ENCODE measurements around the gene USP12.

Gene USP12

DNA sequence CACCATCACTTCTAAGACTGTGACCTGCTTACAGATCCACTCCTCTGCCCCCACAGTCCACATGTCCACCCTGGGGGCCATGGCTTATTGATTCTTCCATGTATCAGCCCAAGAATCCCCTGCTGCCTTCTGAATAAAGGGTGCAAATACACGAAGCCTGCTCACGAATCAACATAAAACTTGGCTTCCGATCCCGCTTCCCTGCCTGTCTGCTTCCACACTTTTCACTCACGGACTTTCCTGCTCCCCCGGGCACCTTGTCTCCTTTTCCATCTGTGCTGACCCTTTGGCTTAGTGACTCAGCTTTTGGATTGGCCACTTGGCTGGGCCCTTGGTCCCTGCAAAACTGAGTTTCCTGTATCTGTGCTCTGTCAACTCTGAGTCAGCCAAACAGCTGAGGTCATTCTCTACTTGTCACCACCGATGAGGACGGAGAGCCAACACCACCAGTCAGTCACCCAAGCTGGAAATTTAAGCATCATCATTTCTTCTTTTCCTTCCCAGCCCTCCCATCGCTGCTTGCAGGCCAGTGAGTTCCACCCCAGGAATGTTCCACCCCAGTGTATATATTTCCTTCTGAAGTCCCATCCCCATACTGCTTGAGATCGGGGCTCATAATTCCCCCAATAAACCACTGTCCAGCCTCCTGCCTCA is 11.4 kb upstream of the USP12 start:
- no peak for DNase-seq

DNA sequence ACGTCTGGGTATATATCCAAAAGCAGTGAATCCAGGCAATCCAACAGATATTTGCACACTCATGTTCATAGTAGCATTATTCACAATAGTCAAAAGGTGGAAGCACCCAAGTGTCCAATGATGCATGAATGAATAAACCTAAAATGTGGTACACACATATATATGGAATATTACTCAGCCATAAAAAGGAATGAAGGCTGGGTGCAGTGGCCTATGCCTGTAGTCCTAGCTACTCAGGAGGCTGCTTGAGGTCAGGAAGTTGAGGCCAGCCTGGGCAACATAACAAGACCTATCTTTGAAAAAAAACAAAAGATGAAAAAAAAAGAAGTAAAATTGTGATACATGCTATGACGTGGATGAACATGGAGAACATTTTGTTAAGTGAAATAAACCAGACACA is 10.4 kb upstream of the USP12 start:
- DNase-seq: no peak

DNA sequence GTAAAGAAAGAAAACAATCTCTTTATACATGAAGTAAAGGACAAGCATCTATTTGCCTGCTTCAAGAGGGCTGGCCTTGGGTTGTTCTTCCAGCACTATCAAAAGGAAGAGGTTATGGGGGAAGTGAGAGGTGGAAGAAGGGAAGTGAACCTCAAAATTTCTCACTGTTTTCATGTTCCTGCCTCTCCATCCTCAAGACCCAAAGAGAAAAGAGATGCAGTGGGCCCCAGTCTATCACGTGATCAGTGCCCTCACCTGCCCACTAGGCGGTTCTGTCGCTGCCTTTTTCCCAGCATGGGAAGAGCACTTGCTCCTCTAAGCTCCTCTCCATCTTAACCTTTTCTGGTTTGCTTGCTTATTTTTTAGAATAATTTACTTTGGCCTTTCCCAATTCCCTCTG is 6.2 kb upstream of the USP12 start:
- no peak for DNase-seq

DNA sequence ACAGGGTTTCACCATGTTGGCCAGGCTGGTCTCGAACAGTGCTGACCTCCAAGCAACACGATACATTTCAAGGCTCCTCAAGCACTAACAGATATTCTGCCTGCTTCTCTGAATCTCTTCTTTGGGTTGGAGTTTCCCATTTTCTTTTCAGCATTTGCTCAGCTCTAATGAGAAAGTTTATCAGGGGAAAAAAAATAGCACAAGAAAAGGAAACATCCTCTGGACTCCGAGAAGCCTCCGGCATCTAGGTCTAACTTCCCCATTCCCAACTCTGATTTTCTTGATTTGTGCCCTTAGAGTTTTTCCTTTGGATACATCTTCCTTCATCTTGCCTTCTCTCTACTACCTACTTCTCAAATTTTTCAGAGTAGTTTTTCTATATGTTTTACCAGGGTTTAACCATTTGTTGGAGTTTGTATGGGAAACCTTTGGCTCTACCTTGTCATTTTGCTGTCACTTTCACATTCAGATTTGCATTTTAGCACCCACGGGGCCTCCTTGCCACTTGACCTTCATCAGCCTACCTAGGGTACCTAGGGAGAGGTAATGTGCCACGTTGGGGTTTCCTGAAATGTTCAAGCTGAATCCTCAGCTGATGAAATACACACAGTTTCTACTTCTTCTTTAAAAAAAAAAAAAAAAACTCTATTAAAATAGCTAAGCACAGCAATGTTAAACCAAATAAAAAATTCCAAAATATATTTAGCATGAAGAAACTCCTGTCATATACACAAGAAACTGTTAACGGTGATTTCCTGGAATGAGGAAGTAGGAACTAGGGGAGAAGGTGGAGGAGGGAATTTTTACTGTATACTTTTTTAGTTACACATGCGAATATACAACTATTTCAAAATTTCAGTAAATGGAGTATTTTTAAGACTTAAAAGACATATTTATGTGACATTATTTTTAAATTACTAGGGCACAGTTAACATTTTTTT is 5.1 kb upstream of the USP12 start:
- no peak for DNase-seq

DNA sequence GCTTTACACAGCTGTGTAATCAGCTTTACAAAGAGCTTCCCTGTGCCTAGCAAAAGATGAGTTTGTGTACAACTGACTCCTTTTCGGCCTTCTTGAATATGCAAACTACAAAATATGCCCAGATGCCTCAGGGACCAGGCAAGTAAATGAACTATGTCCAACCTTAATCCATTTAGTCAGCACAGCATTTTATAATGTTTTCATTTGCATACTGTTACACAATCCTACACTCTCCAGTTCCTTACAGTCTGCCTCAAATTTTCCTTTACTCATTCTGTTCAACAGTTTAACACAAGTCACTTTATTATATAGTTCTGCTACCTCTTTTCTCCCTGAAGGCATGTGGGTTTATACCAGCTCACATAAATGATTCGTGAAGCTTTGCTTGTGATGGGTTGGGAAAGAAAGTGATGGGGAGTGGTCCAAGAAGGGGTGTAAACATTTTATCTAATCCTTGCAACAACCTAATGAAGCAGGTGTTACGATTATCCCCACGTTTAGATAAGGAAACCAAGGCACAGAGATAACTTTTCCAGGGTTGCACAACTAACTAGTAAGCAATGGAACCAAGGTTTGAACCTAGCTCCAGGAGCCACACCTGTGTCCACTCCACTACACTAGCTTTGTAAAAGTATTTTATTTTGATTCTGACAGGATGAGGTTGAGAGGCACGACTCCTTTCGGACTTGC is 3.3 kb upstream of the USP12 start:
- DNase-seq: no peak

DNA sequence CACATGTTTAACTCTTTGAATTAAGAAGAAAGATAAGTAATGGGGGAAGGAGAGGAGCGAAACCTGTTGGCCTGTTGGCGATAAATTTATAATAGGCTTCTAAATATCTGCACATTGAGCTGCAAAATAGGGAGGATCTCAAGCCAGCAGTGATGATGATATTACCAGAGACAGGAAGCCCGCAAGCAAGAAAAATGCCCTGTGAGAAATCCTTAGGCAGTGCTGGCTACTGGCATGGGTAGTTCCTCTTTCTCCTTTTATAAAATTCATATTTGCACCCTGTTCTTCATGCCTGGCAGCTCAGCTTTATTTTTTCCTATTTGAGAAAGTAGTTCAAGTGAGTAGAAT is 858 bp upstream of the USP12 start:
- DNase-seq: no peak

DNA sequence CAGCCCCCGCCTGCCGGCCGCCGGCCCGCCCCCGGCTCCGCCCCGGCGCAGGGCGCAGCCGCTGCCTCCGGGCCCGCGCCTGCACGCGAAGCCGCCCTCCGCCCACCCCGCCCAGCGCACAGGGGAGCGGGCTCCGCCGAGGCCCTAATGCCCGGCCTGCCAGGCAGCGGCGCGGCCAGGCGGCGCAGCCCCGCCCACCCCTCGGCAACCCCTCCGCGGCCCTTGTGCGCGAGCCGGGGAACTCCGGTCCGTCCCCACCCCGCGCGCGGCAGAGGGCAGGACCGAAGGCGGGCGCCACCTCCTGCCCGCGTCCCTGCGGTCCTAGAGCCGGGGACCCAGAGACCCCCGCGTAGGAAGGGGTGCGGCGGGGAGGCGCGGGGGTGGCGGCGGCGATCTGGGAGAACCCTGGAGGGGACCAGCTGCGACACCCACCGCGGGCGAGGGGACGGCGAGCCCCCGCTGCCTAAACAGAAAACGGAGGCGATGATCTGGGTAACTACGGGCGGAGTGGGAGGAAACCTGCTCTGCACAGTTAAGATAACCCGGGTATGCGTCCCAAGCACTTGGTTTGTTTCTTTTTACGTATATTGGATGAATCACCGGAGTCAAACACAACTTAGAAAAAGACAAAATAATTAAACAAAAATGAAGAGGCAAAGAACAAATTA is 350 bp upstream of the USP12 start:
- peak; percentile 49 to 92 for DNase-seq

DNA sequence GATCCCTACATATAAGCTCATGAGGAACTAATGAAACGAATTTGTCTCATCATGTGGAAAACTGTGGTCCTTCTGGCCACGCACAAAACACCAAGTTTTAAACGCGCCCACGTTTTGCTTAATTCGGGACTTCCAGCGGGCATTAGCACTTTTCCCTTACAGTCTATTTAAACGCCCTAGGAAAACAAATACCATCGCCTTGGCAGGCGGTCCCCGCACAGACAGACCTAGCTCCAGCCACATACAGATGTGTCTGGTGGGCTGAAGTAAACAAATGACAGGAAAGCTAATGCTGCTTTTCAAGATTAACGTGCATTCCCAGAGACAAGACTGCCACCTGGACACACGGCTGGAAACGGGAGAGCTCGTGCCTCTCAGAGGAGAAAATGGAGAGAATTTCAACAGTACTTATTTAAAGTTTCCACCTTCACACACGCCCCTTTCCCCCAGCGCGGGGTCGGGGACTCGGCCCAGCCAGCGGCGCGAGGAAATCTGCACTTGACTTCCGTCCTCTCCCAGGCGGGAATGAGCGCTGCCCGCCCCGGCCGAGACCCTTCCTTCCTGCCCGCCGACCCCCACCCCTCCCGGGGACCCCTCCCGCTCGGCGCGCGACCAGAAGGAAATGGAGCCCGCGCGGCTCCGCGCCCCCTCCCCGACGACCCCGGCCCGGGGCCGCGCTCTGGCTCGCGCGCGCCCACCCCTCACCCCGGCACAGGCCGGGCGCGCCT is 931 bp downstream of the USP12 start:
- peak in 1 of 2 experiments; percentile 29 for DNase-seq

DNA sequence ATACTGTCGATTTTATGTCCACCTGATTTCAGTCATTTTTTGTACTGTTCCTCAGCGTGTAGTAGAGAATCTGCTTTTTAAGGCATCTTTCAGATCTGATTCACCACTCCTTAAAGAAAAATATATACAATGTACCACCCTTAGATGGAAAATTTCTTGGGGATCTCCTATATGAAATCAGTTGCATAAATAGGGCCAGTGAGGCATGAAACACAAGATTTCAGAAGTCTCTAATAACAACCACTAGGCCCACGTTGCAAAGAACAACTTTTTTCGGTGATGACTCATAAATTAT is 1.4 kb downstream of the USP12 start:
- DNase-seq: no peak

DNA sequence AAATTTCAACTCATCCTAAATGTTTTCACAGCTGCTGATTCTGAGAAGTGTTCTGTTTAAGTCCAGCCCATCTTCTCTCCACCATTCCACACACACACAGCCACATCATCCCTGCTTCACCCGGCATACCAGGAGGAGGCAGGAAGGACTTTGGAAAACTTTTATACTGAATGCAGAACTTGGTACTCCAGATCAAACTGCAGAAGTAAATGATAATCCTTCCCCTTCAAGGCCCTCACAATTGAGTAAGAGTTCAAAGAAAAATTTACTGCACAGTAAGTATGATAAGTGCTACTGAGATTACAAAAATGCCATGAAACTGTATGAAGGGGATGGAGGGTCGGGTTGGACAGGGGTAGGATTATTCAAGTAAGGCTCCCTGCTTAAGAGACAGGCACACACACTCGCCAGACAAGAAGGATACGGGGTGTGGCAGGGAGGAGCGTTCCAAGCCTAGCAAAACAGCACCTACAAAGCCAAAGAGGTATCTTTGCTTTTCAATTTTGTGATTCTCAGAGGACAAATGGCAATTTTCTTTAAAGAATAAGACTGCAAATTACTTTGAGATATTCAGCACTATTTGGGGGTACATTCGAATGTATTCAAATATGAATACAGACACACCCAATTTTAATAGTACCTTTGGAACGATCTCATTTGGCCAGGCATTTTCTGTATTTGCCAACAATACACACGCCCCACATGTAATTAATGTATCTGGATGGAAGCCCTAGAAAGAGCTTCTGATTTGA is 2.5 kb downstream of the USP12 start:
- no peak for DNase-seq

DNA sequence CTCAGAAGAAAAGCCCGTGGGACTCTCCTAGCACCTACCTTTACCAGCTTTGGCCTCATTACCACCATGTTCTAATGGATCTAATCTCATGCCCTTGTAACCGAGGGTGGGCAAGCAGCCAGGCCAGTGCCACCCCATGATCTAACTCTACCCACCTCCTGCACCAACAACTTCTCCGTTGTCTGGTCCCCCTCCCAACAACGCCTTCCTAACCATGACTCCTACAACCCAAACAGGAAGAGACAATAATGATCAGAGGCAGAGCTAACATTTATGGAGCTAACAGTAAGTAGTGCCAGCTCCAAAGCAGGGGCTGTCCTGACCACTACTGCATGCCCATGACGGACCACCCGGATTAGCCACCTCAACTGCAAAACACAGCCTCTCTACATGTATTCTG is 3.5 kb downstream of the USP12 start:
- DNase-seq: no peak

DNA sequence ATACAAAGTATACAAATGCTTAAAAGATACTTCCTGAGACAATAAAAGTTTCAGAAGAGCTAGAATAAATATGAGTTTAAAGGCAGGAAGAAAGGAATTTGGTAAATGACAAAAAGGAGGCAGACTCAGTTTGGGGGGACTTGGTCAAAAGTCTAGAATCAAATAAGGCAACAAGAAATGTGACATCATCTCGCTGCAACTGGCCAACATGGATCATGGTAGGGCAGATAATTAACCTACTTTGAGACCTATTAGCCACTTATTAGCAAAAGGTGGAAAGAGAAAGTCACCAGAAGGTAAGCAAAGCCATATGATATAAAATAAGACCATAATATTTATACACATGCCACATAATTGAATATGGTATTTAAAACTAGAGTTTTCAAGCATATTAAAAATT is 5.3 kb downstream of the USP12 start:
- no peak for DNase-seq

DNA sequence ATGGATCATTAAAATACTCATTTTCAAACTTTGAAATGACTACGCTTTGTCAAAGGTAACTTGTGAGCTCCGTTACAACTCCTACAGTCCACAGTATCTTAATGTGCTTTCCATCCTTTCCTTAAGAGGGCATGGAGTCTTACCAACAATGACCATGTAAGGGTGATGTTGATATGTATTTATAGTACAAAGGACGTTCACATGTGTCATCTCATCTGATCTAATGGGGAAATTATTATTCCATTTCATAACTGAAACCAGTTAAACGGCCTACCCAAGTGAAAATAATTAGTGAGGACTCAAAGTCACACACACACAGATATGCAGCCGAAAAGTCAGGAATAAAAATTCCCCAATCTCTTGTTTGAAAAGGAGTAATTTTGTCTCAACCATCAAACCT is 9.6 kb downstream of the USP12 start:
- no peak for DNase-seq

DNA sequence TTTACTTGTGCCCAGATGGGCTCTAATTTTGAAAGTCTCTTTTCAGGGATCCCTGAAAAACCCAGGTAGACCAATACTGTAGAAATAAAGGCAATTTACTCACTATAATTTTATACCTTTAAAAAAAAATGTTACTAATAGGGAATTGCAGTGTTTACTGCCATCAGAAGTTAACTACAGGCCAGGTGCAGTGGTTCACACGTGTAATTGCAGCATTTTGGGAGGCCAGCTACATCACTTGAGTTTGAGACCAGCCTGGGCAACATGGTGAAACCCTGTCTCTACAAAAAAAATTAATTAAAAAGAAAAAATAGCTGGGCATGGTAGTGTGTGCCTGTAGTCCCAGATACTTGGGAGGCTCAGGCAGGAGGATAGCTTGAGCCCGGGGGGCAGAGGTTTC is 10.2 kb downstream of the USP12 start:
- DNase-seq: no peak

DNA sequence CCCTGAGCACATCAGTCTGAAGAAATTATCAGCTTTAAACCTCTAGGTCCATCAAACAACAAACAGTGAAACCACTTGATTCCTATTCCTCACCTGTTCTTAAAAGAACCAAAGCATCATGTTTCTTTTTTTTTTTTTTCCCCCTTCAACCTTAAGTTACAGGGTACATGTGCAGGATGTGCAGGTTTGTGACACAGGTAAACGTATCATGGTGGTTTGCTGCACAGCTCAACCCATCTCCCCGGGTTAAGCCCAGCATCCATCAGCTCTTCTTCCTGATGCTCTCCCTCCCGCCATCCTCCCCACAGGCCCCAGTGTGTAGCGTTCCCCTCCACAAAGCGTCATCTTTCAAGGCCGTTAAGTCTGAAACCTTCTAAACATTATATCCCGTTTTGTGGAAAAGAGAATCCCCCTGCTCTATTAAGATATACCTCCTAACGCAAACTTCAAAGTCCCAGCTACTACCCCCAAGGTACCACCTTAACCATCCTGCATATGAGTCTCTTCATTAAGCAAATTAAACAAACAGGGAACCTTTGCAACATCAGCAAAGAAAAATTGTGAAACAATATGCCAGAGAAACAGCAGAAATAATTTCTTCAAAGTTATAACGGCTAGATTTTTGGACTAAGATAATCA is 10.8 kb downstream of the USP12 start:
- DNase-seq: no peak

DNA sequence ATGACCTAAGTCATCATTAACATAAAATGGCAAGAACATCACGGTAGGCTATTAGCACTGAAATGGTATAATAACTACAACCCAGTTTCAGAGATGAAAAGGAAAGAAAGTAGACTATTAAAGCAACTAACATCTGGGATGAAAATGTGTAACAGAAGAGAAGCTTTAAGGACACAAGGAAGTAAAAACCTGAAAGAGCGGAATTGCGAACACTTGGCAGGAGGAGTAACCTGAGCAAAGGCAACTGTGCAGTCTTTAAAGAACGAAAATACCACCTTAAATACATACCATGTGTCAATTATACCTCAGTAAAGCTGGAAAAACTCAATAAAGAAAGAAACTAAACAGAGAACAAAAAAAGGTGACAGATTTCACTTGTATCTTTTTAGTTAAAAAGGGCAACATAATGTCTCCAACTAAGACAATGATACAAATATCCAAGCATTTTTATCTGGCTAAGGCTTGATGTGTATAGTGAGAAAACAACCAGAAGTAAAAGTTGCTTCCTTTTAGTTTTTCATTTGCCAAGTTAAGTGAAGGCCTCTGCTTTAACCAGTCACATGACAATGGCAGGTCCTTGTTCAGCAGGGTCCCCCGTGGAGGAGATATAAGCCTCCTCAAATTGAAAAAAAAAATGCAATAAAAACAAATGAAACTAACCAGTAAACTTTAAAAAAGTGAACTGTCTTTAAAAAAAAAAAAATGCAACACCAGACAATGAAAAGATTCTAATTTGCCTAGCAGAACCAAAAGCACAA is 11.6 kb downstream of the USP12 start:
- DNase-seq: no peak

DNA sequence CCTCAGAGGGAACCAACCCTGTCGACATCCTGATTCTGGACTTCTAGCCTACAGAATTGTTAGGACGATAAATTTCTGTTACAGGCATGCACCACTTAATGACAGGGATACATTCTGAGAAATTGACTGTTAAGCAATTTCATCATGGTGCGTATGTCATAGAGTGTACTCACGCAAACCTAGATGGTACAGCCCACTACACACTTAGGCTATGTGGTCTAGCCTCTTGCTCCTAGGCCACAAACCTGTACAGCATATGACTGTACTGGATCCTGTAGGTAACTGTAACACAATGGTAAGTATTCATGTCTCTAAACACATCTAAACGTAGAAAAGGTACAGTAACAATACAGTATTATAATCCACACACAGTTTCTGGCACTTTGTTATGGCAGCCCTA is 13.3 kb downstream of the USP12 start:
- no peak for DNase-seq

DNA sequence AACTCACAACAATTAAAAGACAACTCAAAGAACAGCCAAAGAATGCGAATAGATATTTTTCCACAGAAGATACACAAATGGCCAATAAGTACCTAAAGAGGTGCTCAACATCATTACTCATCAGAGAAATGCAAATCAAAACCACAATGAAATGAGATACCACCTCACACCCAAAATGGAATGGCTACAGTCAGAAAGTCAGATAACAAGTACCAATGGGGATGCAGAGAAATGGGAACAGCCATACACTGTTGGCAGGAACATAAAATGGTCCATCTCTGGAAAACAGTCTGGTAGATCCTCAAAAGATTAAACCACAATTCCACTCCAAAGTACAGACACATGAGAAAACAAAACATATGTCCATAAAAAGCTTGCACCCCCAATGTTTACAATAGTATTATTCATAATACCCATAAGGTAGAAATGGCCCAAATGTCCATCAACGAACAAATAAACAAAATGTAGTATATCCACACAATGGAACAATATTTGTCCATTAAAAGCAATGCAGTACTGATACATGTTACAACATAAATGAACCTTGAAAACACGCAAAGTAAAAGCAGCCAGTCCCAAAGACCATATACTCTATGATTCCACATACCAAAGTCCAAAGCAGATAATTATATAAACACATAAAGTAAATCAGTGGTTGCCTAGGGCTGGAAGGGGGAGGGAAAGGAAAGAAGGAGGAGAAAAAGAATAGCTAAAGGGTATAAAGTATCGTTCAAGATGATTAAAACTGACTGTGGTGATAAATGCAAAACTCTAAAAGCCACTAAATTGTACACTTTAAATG is 19.6 kb downstream of the USP12 start:
- DNase-seq: no peak

DNA sequence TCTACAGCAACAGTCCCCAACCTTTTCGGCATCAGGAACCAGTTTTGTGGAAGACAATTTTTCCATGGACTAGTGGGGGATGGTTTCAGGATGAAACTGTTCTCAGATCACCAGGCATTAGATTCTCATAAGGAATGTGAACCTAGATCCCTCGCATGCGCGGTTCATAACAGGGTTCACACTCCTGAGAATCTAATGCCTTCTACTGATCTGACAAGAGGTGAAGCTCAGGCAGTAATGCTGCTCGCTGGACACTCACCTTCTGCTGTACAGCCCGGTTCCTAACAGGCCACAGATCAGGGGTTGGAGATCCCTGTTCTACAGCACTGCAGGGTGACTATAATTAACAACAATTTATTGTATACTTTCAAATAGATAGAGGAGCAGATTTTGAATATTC is 21.9 kb downstream of the USP12 start:
- DNase-seq: no peak

DNA sequence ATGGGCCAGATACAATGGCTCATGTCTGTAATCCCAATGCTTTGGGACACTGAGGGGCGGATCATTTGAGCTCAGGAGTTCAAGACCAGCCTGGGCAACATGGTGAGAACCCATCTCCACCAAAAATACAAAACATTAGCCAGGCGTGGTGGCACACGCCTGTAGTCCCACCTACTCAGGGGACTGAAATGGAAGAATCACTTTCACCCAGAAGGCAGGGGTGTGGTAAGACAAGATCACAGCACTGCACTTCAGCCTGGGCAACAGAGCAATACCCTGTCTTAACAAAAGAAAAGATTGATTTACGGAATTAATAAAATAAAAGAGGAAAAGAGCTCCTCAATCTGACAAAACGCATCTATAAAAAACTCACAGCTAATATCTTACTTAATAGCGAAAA is 22.7 kb downstream of the USP12 start:
- DNase-seq: no peak

All from NCI-H446 (cell line).